AG09309 (cell line): ENCODE results near the gene POLE.

ENCODE experiments used
- DNase-seq: peaks from one replicate; pipeline ENCODE4 v3.0.0-alpha.2; 2010; ENCODE audit warnings: low read depth
- H3K4me3 ChIP-seq: 2 replicates; pipeline ENCODE4 v1.5.1; 2011; ENCODE audit warnings: mild to moderate bottlenecking, low read depth, low read length, moderate library complexity; ENCODE audit not compliant: control insufficient read depth
- CTCF ChIP-seq: IDR thresholded peaks from 2 replicates; pipeline ENCODE4 v1.5.1; 2011; ENCODE audit warnings: mild to moderate bottlenecking, low read depth, low read length, inconsistent platforms; ENCODE audit not compliant: insufficient read depth, control insufficient read depth; ENCODE audit errors: missing control alignments

POLE gene

DNA sequence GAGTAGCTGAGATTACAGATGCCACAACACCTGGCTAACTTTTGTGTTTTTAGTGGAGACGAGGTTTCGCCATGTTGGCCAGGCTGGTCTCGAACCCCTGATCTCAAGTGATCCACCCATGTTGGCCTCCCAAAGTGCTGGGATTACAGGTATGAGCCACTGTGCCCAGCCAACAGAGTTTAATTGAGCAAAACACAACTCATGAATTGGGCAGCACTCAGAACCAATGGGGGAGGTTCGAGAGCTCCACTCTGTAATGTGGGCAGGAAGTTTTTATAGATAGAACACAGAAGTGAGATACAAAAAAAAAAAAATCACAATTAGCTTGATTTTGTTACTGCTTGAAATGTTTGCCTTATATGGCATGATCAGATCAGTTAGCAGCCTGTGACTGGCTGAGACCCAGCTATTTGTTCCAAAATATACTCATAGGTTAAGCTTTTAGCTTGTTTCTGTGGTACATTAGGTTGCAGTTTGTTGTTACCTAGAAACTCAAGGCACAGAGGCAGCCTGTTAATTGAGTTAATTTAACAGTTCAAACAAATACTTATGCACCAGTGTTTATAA lies 69.9 kb downstream of the POLE start:
- no peak overlapping the region for H3K4me3 ChIP-seq
- no peak for DNase-seq
- TF ChIP-seq CTCF, result no peak

DNA sequence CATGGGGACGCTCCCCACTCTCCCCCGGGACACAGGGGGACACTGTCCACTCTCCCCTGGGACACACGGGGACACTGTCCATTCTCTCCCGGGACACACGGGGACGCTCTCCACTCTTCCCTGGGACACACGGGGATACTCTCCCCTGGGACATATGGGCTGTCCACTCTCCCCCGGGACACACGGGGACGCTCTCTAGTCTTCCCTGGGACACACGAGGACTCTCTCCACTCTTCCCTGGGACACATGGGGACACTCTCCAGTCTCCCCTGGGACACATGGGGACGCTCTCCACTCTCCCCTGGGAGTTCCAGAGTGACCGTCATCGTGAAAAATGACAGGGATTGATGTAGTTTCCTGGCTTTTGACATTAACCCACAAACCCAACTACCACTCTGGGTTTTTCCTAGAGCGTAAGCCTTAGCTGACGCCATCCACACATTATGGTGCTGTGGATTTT lies 71.5 kb downstream of the POLE start:
- no peak for DNase-seq
- TF ChIP-seq CTCF, result no peak
- H3K4me3 ChIP-seq, result no peak overlapping the region

DNA sequence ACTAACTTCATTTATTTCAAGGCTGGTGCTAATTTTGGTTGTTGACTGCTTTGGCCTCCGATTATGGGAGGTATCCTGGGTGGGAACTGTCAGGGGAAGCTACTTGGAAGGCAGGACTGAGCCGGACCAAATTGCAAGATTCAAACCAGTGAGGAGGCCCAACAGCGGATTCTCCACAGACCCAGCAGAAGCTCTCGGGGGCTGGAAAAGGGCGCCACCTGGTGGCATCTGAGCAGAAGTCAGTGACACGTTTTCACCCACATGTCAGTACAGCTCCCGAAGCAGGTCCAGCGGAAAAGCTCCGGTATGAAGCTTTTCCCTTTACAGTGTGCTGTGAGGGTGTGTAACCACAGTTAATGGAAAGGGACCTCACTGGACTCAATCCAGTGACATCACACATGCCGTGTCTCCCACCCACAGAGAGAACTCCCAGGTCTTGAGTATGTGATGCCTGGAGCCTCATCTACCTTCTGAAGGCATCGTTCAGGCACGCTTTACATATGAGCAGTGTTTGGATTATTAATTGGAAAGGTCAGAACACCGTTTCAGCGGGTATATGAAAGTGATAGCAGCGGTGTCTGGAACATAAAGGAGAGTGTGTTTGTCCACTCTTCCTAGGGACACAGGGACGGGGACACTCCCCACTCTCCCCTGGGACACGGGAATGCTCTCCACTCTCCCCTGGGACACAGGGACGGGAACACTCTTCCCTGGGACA lies 72.1 kb downstream of the POLE start:
- no peak overlapping the region for H3K4me3 ChIP-seq
- no peak for DNase-seq

GRCh38 chr12:132614029-132614428 lies 73.1 kb downstream of the POLE start:
- H3K4me3 ChIP-seq, result no peak overlapping the region
- DNase-seq, result no peak
- TF ChIP-seq CTCF, result no peak

More for the DNA sequence above, 72.1 kb downstream of the POLE start:
- peak; percentile 92 for TF ChIP-seq CTCF

DNA sequence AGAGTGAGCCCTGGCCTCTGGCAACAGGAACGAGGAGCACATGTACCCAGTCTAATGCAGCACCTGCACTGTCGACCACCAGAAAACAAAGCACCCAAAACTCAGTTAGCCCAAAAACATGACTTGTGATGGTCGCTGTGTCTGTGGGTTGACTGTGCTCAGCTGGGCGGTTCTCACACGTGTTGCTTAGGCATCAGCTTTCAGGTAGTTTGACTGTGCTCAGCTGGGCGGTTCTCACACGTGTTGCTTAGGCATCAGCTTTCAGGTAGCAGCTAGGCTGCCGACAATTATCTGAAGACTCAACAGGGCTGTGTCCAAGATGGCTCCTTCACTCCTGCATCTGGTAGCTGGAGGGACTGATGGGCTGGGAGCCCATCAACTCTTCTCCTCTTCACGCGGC lies 75.5 kb downstream of the POLE start:
- H3K4me3 ChIP-seq, result no peak overlapping the region
- TF ChIP-seq CTCF, result no peak
- DNase-seq, result no peak

- TF ChIP-seq CTCF, result no peak
- no peak for DNase-seq
- no peak overlapping the region for H3K4me3 ChIP-seq
Observed at GRCh38 chr12:132610866-132611602, 76.1 kb downstream of the POLE start.
